Measurements from ENCODE around the gene NOS1. TPM values are rescaled to one million over a fixed set of nuclear protein-coding genes. Genes with fewer than 3 reads are reported as not detected.

Gene NOS1
- total and polyA plus RNA-seq, 5 donors = 0.07 to 0.71 (median 0.23) TPM

- Histone ChIP-seq H3K27ac (ENCODE audit: low read length) (no peak overlapping the region), H3K27me3 (ENCODE audit: control insufficient read depth, insufficient read depth) (no peaks in the 10 kb centered on the region), H3K9me3 (ENCODE audit: control insufficient read depth, low read length) (no peaks in the 10 kb centered on the region), H3K4me1 (ENCODE audit: control insufficient read depth, insufficient read depth, low read length) (no peaks in the 10 kb centered on the region), H3K4me3 (ENCODE audit: low read length) (no peak overlapping the region)
- intact Hi-C loops (cut with DNase I) = no loop called here
- ATAC-seq (no peak), DNase-seq (no peak)
- 67% methylated on average over 3 of the region's 3 CpGs for WGBS
Measured at GRCh38 chr12:117262749-117263148, 98.7 kb downstream of the NOS1 start.

GRCh38 chr12:117261247-117261646 is 100.2 kb downstream of the NOS1 start:
- H3K4me1 ChIP-seq (ENCODE audit: control insufficient read depth, insufficient read depth, low read length) = no peaks in the 10 kb centered on the region
- WGBS = 84% methylated on average over 2 of the region's 2 CpGs
- H3K27me3 ChIP-seq (ENCODE audit: control insufficient read depth, insufficient read depth) = no peaks in the 10 kb centered on the region
- intact Hi-C loops (cut with DNase I) = no loop called here
- no peak overlapping the region for H3K4me3 ChIP-seq (ENCODE audit: low read length)
- DNase-seq = no peak
- no peak for ATAC-seq
- H3K9me3 ChIP-seq (ENCODE audit: control insufficient read depth, low read length) = no peaks in the 10 kb centered on the region
- no peak overlapping the region for H3K27ac ChIP-seq (ENCODE audit: low read length)

GRCh38 chr12:117255386-117255785 is 106.0 kb downstream of the NOS1 start:
- Histone ChIP-seq H3K27me3 (ENCODE audit: control insufficient read depth, insufficient read depth) (no peaks in the 10 kb centered on the region), H3K27ac (ENCODE audit: low read length) (no peak overlapping the region), H3K4me3 (ENCODE audit: low read length) (no peak overlapping the region), H3K4me1 (ENCODE audit: control insufficient read depth, insufficient read depth, low read length) (no peaks in the 10 kb centered on the region), H3K9me3 (ENCODE audit: control insufficient read depth, low read length) (no peaks in the 10 kb centered on the region)
- intact Hi-C loops (cut with DNase I) = no loop called here
- WGBS = 78% methylated on average over 4 of the region's 4 CpGs
- DNase-seq (no peak), ATAC-seq (no peak)

GRCh38 chr12:117243488-117243887 is 117.9 kb downstream of the NOS1 start:
- no peak overlapping the region for H3K4me3 ChIP-seq (ENCODE audit: low read length)
- no peaks in the 10 kb centered on the region for H3K4me1 ChIP-seq (ENCODE audit: control insufficient read depth, insufficient read depth, low read length)
- H3K9me3 ChIP-seq (ENCODE audit: control insufficient read depth, low read length) = no peaks in the 10 kb centered on the region
- H3K27me3 ChIP-seq (ENCODE audit: control insufficient read depth, insufficient read depth) = no peaks in the 10 kb centered on the region
- intact Hi-C loops (cut with DNase I) = no loop called here
- ATAC-seq = no peak
- no peak overlapping the region for H3K27ac ChIP-seq (ENCODE audit: low read length)
- DNase-seq = no peak
- WGBS = 68% methylated on average over 1 of the region's 1 CpG

- H3K4me3 ChIP-seq (ENCODE audit: low read length) = no peak overlapping the region
- intact Hi-C loops (cut with DNase I) = no loop called here
- H3K27ac ChIP-seq (ENCODE audit: low read length) = no peak overlapping the region
- WGBS = 91% methylated on average over 9 of the region's 9 CpGs
- no peaks in the 10 kb centered on the region for H3K4me1 ChIP-seq (ENCODE audit: control insufficient read depth, insufficient read depth, low read length)
- DNase-seq (no peak), ATAC-seq (no peak)
- no peaks in the 10 kb centered on the region for H3K9me3 ChIP-seq (ENCODE audit: control insufficient read depth, low read length)
- no peaks in the 10 kb centered on the region for H3K27me3 ChIP-seq (ENCODE audit: control insufficient read depth, insufficient read depth)
Measured at GRCh38 chr12:117241697-117242096, 119.7 kb downstream of the NOS1 start.

GRCh38 chr12:117240081-117240755 is 121.2 kb downstream of the NOS1 start:
- ATAC-seq (no peak), DNase-seq (no peak)
- Histone ChIP-seq H3K4me1 (ENCODE audit: control insufficient read depth, insufficient read depth, low read length) (no peaks in the 10 kb centered on the region), H3K4me3 (ENCODE audit: low read length) (no peak overlapping the region), H3K27me3 (ENCODE audit: control insufficient read depth, insufficient read depth) (no peaks in the 10 kb centered on the region), H3K9me3 (ENCODE audit: control insufficient read depth, low read length) (no peaks in the 10 kb centered on the region), H3K27ac (ENCODE audit: low read length) (no peak overlapping the region)
- intact Hi-C loops (cut with DNase I) = no loop called here
- 50% methylated on average over 4 of the region's 4 CpGs for WGBS

GRCh38 chr12:117236456-117237001 is 124.9 kb downstream of the NOS1 start:
- intact Hi-C loops (cut with DNase I) = loop anchor here in 3 of 4 donors (5.0 to 10.0 kb wide), 2 partner anchors 348 to 601 kb away; no protein-coding TSS in a partner anchor
- no peak overlapping the region for H3K27ac ChIP-seq (ENCODE audit: low read length)
- H3K9me3 ChIP-seq (ENCODE audit: control insufficient read depth, low read length) = no peaks in the 10 kb centered on the region
- no peaks in the 10 kb centered on the region for H3K27me3 ChIP-seq (ENCODE audit: control insufficient read depth, insufficient read depth)
- H3K4me3 ChIP-seq (ENCODE audit: low read length) = no peak overlapping the region
- WGBS = 9% methylated on average over 13 of the region's 13 CpGs
- DNase-seq (peak; percentile 76 to 92 (median 89)), ATAC-seq (peak; percentile 43 to 68)
- no peaks in the 10 kb centered on the region for H3K4me1 ChIP-seq (ENCODE audit: control insufficient read depth, insufficient read depth, low read length)

GRCh38 chr12:117235261-117235660 is 126.2 kb downstream of the NOS1 start:
- no peak for ATAC-seq
- Histone ChIP-seq H3K27ac (ENCODE audit: low read length) (no peak overlapping the region), H3K4me1 (ENCODE audit: control insufficient read depth, insufficient read depth, low read length) (no peaks in the 10 kb centered on the region), H3K9me3 (ENCODE audit: control insufficient read depth, low read length) (no peaks in the 10 kb centered on the region), H3K4me3 (ENCODE audit: low read length) (no peak overlapping the region), H3K27me3 (ENCODE audit: control insufficient read depth, insufficient read depth) (no peaks in the 10 kb centered on the region)
- WGBS = 26% methylated on average over 2 of the region's 2 CpGs
- intact Hi-C loops (cut with DNase I) = loop anchor here in 3 of 4 donors (5.0 to 10.0 kb wide), 2 partner anchors 350 to 602 kb away; no protein-coding TSS in a partner anchor
- no peak for DNase-seq

GRCh38 chr12:117234441-117234840 is 127.0 kb downstream of the NOS1 start:
- H3K9me3 ChIP-seq (ENCODE audit: control insufficient read depth, low read length) = no peaks in the 10 kb centered on the region
- intact Hi-C loops (cut with DNase I) = loop anchor here in 1 of 4 donors (10.0 kb wide), 1 partner anchor 350 kb away; no protein-coding TSS in a partner anchor
- no peaks in the 10 kb centered on the region for H3K27me3 ChIP-seq (ENCODE audit: control insufficient read depth, insufficient read depth)
- H3K4me3 ChIP-seq (ENCODE audit: low read length) = no peak overlapping the region
- DNase-seq = no peak
- no peaks in the 10 kb centered on the region for H3K4me1 ChIP-seq (ENCODE audit: control insufficient read depth, insufficient read depth, low read length)
- WGBS = 81% methylated on average over 15 of the region's 15 CpGs
- ATAC-seq = no peak
- no peak overlapping the region for H3K27ac ChIP-seq (ENCODE audit: low read length)

GRCh38 chr12:117231750-117232149 is 129.7 kb downstream of the NOS1 start:
- no peak overlapping the region for H3K4me3 ChIP-seq (ENCODE audit: low read length)
- H3K4me1 ChIP-seq (ENCODE audit: control insufficient read depth, insufficient read depth, low read length) = no peaks in the 10 kb centered on the region
- H3K27me3 ChIP-seq (ENCODE audit: control insufficient read depth, insufficient read depth) = no peaks in the 10 kb centered on the region
- no peak for ATAC-seq
- H3K27ac ChIP-seq (ENCODE audit: low read length) = no peak overlapping the region
- 88% methylated on average over 11 of the region's 11 CpGs for WGBS
- intact Hi-C loops (cut with DNase I) = loop anchor here in 1 of 4 donors (10.0 kb wide), 1 partner anchor 353 kb away; no protein-coding TSS in a partner anchor
- no peaks in the 10 kb centered on the region for H3K9me3 ChIP-seq (ENCODE audit: control insufficient read depth, low read length)
- no peak for DNase-seq

GRCh38 chr12:117228239-117228638 is 133.2 kb downstream of the NOS1 start:
- H3K4me3 ChIP-seq (ENCODE audit: low read length) = no peak overlapping the region
- 36% methylated on average over 2 of the region's 2 CpGs for WGBS
- ATAC-seq = no peak
- DNase-seq = no peak
- H3K4me1 ChIP-seq (ENCODE audit: control insufficient read depth, insufficient read depth, low read length) = no peaks in the 10 kb centered on the region
- no peaks in the 10 kb centered on the region for H3K27me3 ChIP-seq (ENCODE audit: control insufficient read depth, insufficient read depth)
- H3K9me3 ChIP-seq (ENCODE audit: control insufficient read depth, low read length) = no peaks in the 10 kb centered on the region
- no peak overlapping the region for H3K27ac ChIP-seq (ENCODE audit: low read length)
- intact Hi-C loops (cut with DNase I) = no loop called here
